Stimulated activated CD8-positive, alpha-beta memory T cell treated with anti-CD3 and anti-CD28 coated beads, Interleukin-7, amount 100 ng/mL, for 4 hours (primary cell): ENCODE measurements around the gene ADAM10.

Experiments used
- DNase-seq, 2 donors: peaks; one replicate each; pipeline ENCODE4 v3.0.0-alpha.2; 2020; ENCODE audit warnings: low read depth in 2 of 2

Gene ADAM10

DNA sequence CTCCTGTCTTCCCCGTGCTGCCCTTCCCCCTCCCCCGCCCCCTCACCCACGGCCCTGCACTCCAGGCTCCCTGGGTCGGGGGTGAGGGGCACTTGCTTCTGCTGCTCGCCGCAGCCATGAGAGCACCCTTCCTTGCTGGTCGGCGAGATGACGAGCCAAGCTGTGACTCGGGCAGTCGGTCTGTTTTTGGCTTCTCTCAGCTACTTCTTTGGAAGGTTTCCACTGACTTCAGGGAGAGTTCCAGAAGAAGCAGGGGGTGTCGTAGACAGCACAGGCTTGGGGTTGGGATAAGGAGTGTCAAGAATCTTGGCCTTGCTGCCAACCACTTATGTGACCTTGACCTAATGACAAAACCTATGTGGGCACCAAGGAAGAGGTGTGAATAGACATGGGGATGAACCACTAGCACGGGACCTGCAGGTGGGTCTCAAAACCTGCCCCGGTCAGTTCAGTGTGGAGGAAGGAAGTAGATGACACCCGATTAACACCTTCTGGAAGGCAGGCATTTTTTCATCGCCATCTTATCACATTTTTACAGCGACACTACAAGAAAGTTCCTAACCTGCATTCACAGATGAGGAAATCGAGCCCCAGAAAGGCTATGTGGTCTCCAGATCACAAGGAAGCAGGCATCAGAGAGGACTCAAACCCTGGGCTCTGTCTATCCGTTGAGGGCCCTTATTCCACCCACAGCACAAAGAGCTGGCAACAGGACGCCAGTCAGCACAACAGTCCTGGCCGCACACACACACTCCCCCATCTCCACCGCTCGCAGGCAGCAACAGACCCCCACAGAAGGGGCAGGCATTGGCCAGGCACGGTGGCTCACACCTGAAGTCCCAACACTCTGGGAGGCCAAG is 196.8 kb downstream of the ADAM10 start:
- no peak for DNase-seq

DNA sequence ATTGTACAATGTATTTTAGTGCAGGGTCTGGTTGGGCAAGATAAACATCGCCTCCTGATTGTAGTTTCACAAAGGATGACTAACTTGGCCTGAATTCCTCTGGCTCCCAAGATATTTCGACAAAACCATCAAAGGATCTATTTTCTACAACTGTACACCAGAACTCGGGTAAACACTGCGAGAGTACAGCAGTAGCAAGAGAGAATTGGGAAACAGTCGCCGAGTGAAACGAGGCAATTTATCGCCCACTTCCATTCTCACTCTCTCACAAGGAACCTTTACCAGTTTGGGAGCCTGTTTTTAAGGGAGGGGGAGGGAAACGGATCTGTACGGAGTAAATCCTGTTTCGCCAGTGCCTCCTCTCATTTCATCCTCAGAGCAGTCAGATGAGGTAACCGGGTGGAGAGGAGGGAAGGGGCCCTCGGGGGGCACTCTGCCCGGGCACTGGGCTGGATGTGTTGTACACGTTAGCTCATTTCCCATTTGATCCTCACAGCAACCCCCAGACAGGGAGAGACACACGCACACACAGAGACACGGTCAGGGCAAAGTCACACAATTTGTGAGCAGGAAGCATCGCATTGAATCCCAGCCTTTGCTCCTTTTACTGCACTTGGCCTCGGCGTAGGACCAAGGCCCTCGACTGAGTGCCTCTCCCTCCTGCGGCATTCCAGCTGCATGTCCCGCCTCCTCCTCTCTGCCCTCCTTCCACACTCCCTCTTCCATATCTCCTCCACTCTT is 197.6 kb downstream of the ADAM10 start:
- no peak for DNase-seq

DNA sequence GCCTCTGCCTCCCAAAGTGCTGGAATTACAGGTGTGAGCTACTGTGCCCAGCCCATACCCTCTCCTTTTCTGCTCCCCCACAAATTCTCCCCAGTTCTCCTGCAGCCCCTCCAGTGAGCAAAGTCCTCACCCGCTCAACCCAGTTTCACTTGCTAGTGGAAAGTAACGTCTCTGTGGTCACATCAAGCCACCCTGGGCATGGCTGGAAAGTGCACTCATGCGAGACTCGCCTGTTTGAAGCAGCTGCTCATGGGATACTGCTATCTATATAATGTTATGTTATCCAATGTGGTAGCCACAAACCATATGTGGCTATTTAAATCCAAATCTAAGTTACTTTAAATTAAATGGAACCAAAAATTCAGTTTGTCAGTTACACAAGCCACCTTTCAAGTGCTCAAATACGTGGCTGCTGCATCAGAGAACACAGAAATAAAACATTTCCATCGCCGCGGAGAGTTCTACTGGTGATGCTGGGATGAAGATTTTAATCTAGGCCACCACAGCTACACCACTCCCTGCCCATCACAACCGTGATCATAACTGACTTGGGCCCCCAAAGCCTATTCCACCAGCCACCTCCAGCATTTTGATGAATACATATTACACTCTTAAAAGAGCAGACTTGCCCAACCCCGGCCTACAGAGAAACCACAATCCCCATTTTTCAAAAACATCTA is 198.3 kb downstream of the ADAM10 start:
- no peak for DNase-seq

- DNase-seq, result no peak
These were observed 199.8 kb downstream of the ADAM10 start for GRCh38 chr15:58549785-58550074.

- DNase-seq, result no peak
These were observed 200.3 kb downstream of the ADAM10 start for GRCh38 chr15:58549013-58549784.

DNA sequence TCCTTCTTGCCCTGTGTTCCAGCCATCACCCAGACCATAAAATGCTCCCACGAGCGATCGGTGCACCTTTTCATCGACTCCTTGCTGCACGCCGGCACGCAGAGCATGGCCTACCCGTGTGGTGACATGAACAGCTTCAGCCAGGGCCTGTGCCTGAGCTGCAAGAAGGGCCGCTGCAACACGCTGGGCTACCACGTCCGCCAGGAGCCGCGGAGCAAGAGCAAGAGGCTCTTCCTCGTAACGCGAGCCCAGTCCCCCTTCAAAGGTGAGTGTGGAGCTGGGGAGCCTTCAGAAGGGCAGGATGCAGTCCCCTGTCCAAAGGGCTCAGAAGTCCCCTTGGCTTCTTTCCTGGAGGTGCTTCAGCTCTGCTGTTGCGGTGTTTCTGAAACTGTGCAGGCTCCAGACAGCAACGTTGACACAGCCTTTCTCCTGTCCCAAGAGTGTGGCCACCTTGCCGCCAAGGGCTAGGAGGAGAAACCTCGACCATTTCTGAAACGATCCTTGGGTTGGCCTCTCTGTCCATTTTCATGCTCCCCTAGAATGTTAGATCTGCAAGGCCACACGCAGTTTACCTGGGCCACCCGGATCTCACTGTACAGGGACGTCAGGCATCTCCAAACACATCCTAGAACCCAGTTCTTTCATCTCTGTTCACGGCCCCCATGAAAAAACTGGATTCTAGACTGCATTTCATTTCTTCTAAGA is 201.0 kb downstream of the ADAM10 start:
- DNase-seq, result no peak

GRCh38 chr15:58547628-58548307 is 201.7 kb downstream of the ADAM10 start:
- no peak for DNase-seq

GRCh38 chr15:58546635-58547627 is 202.6 kb downstream of the ADAM10 start:
- DNase-seq, result no peak

- DNase-seq, result no peak
These were observed 203.4 kb downstream of the ADAM10 start for GRCh38 chr15:58546066-58546591.

- DNase-seq, result peak; percentile 11 to 18
These were observed 204.0 kb downstream of the ADAM10 start for GRCh38 chr15:58545307-58546065.

GRCh38 chr15:58544756-58545155 is 204.8 kb downstream of the ADAM10 start:
- no peak for DNase-seq

GRCh38 chr15:58543664-58544335 is 205.7 kb downstream of the ADAM10 start:
- DNase-seq, result no peak

DNA sequence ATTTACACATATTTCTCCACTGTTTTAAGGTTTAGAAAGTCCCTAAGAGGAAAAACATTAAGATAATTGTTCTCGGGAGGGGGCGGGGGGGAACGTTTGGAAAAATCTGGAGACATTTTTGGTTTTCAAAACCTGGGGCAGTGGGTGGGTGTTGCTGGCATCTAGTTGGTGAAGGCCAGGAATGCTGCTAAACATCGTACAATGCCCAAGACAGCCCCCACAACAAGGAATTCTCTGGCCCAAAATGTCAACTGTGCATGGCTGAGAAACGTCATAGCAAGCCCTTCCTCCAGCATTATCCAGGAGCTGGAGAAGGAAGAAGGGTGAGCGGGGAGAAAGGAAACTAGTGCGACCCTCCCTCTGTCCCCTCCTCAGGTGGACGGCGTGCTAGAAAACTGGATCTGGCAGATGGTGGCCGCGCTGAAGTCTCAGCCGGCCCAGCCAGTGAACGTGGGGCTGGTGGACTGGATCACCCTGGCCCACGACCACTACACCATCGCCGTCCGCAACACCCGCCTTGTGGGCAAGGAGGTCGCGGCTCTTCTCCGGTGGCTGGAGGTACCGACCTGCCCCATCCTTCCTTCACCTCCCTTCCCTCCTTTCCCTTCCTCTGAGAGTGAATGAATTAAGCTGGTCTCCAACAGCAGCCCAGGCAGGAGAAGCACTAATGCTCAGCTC is 208.0 kb downstream of the ADAM10 start:
- no peak for DNase-seq

DNA sequence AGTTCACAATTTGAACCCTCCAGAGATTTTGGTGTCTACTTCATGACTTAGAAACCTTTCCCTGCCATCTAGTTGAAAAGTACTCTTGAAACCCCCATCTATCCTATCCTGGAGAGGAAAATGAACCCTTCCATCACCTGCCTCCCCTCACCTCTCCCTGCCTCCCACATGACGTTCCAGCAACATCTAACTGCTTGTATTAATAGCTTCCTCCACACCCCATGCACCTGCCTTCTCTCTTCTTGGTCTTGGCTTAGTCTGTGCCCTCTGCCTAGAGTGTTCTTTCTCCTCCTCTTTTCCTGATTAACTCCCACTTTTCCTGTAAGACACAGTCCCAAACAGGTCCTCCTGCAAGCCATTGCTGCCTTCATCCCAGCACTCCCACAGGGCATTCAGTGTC is 210.0 kb downstream of the ADAM10 start:
- no peak for DNase-seq

DNA sequence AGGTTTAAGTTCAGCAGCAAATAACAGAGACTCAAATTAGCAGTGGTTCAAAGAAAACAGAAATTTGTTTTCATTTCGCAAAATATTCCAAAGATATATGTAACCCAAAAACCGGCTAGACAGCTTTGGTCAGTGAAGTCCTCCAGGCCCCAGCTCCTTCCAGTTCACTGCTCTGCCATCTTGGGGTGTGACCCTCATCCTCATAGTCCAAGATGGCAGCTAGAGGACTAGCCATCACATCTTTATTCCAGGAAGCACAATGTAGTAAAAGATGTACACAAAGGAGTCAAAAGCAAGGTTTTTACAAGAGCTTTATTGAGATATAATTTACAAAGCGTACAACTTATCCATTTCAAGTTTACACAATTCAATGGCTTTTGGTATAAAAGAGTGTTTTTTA is 210.6 kb downstream of the ADAM10 start:
- no peak for DNase-seq
